Keratinocyte (primary cell): ENCODE results near the gene ZNF462. TPM values are rescaled to one million over a fixed set of nuclear protein-coding genes. Genes with fewer than 3 reads are reported as not detected.

Source experiments
- DNase-seq: peaks from one replicate; pipeline ENCODE4 v3.0.0-alpha.2; 2011; ENCODE audit warnings: low read depth, missing footprints, low spot score
- FAIRE-seq: peaks from 2 replicates; lab custom pipeline; 2011; peaks lifted over from hg19 to GRCh38; lab: Jason Lieb, UNC
- H2AFZ ChIP-seq: 2 replicates; pipeline ENCODE4 v1.6.0; 2012; ENCODE audit warnings: low read length, control low read depth, inconsistent platforms; ENCODE audit not compliant: control insufficient read depth
- H3K27ac ChIP-seq: 2 replicates; pipeline ENCODE4 v1.5.1; 2011; ENCODE audit warnings: low read length; ENCODE audit not compliant: control insufficient read depth, insufficient read depth
- H3K27me3 ChIP-seq: 3 replicates; pipeline ENCODE4 v1.6.0; 2011; ENCODE audit warnings: low read length; ENCODE audit not compliant: control insufficient read depth, insufficient read depth; ENCODE audit errors: extremely low read depth
- H3K36me3 ChIP-seq, 2 experiments: 2 replicates in 1 of 2; 3 replicates in 1 of 2; pipeline ENCODE4 v1.5.1; 2011; ENCODE audit warnings: low read length in 2 of 2, mild to moderate bottlenecking in 1 of 2; ENCODE audit not compliant: control insufficient read depth in 2 of 2, insufficient read depth in 2 of 2; ENCODE audit errors: extremely low read depth in 1 of 2
- H3K4me1 ChIP-seq: 3 replicates; pipeline ENCODE4 v1.5.1; 2011; ENCODE audit warnings: low read length; ENCODE audit not compliant: control insufficient read depth, insufficient read depth; ENCODE audit errors: extremely low read depth
- H3K4me2 ChIP-seq: 3 replicates; pipeline ENCODE4 v1.6.0; 2011; ENCODE audit warnings: low read depth, low read length; ENCODE audit not compliant: control insufficient read depth, insufficient read depth; ENCODE audit errors: extremely low read depth
- H3K4me3 ChIP-seq, 3 experiments: fragments of 200-600 bp in 1 of 3; sonication (generic) in 1 of 3; 2 replicates in 2 of 3; 3 replicates in 1 of 3; pipeline ENCODE4 v1.5.1; 2011 to 2016; ENCODE audit warnings: low read length in 3 of 3, mild to moderate bottlenecking in 3 of 3, control low read depth in 2 of 3, inconsistent platforms in 1 of 3, low read depth in 1 of 3, mixed read lengths in 1 of 3, mixed run types in 1 of 3, moderate library complexity in 1 of 3; ENCODE audit not compliant: control insufficient read depth in 2 of 3, insufficient read depth in 2 of 3; ENCODE audit errors: extremely low read depth in 1 of 3
- H3K79me2 ChIP-seq: 2 replicates; pipeline ENCODE4 v1.6.0; 2012; ENCODE audit warnings: low read length; ENCODE audit not compliant: control insufficient read depth, insufficient read depth
- H3K9ac ChIP-seq: 3 replicates; pipeline ENCODE4 v1.6.0; 2011; ENCODE audit warnings: low read length; ENCODE audit not compliant: control insufficient read depth, insufficient read depth; ENCODE audit errors: extremely low read depth
- H3K9me1 ChIP-seq: 3 replicates; pipeline ENCODE4 v1.6.0; 2011; ENCODE audit warnings: low read length; ENCODE audit not compliant: control insufficient read depth, insufficient read depth; ENCODE audit errors: extremely low read depth
- H3K9me3 ChIP-seq: 2 replicates; pipeline ENCODE4 v1.5.1; 2012; ENCODE audit warnings: low read depth, low read length; ENCODE audit not compliant: control insufficient read depth
- H4K20me1 ChIP-seq: 3 replicates; pipeline ENCODE4 v1.6.0; 2011; ENCODE audit warnings: low read length; ENCODE audit not compliant: control insufficient read depth, insufficient read depth; ENCODE audit errors: extremely low read depth
- CTCF ChIP-seq, 3 experiments: IDR thresholded peaks in 1 of 3; conservative IDR thresholded peaks in 1 of 3; optimal IDR thresholded peaks in 1 of 3; 2 replicates in 2 of 3; 3 replicates in 1 of 3; pipeline versions ENCODE3 to v1.5.1; 2011; ENCODE audit warnings: low read length in 3 of 3, mild to moderate bottlenecking in 3 of 3, moderate library complexity in 2 of 3, control low read depth in 1 of 3, inconsistent platforms in 1 of 3; ENCODE audit not compliant: insufficient read depth in 2 of 3; ENCODE audit errors: extremely low read depth in 1 of 3
- EZH2 ChIP-seq: IDR thresholded peaks from one replicate; pipeline ENCODE4 v1.6.1; 2012; ENCODE audit warnings: inconsistent platforms, mild to moderate bottlenecking, low read length, moderate library complexity
- dilution Hi-C: fragments of 300-500 bp; cut with MboI; formaldehyde crosslinking; loops from one replicate; pipeline ENCODE4 v1.7.0; 2020; ENCODE audit warnings: low sequenced_read_pairs; ENCODE audit not compliant: extremely low pct_ligation_motif_present
- polyA plus RNA-seq, 5 experiments: library from polyadenylated mRNA; depleted of rRNA in 3 of 5; stranded (reverse) in 3 of 5; stranded (forward) in 1 of 5; unstranded in 1 of 5; fragments of >200 nt; gene quantifications; 1 replicate in 1 of 5; 2 replicates in 3 of 5; 3 replicates in 1 of 5; pipeline versions ENCODE4 v1.2.1 to v1.2.3, GENCODE V29; 2011 to 2012; ENCODE audit warnings: missing spikeins in 2 of 5, low read depth in 1 of 5, low replicate concordance in 1 of 5

Gene ZNF462
- polyA plus RNA-seq, 1 donor (not counting 4 experiments of a cell fraction or from before 2014, with no cell fraction given), result 7.8 TPM

- Histone ChIP-seq H3K79me2 (no peaks in the 10 kb centered on the region), H3K27ac (no peak overlapping the region), H3K4me1 (no peaks in the 10 kb centered on the region), H4K20me1 (no peaks in the 10 kb centered on the region), H3K9ac (no peak overlapping the region), H3K36me3 (peaks cover 6 to 8% of the 10 kb centered on the region in 2 experiments), H3K4me2 (no peak overlapping the region), H3K27me3 (no peaks in the 10 kb centered on the region), H2AFZ (no peak overlapping the region), H3K9me3 (no peaks in the 10 kb centered on the region), H3K4me3 (no peak overlapping the region), H3K9me1 (no peaks in the 10 kb centered on the region)
- FAIRE-seq, result no peak
- dilution Hi-C loops, result no loop called here
- TF ChIP-seq EZH2, result no peak
- TF ChIP-seq CTCF (optimal IDR thresholded peaks at IDR 0.05 in 1 of 3, IDR thresholded peaks at IDR 0.05 in 1 of 3, conservative IDR thresholded peaks at IDR 0.05 in 1 of 3; ENCODE audit: extremely low read depth in 1 of 3, insufficient read depth in 2 of 3, low read length in 3 of 3), result no peak
- no peak for DNase-seq
Observed at GRCh38 chr9:107008447-107008846, 145.5 kb downstream of the ZNF462 start.

- H3K9me3 ChIP-seq, result no peaks in the 10 kb centered on the region
- TF ChIP-seq CTCF (optimal IDR thresholded peaks at IDR 0.05 in 1 of 3, IDR thresholded peaks at IDR 0.05 in 1 of 3, conservative IDR thresholded peaks at IDR 0.05 in 1 of 3; ENCODE audit: extremely low read depth in 1 of 3, insufficient read depth in 2 of 3, low read length in 3 of 3) (no peak), EZH2 (no peak)
- H3K79me2 ChIP-seq, result no peaks in the 10 kb centered on the region
- H2AFZ ChIP-seq, result no peak overlapping the region
- H3K4me2 ChIP-seq, result no peak overlapping the region
- no peaks in the 10 kb centered on the region for H3K4me1 ChIP-seq
- H3K9ac ChIP-seq, result no peak overlapping the region
- H3K27ac ChIP-seq, result no peak overlapping the region
- H3K36me3 ChIP-seq, result no peaks in the 10 kb centered on the region
- no peak for DNase-seq
- dilution Hi-C loops, result no loop called here
- FAIRE-seq, result no peak
- H3K9me1 ChIP-seq, result no peaks in the 10 kb centered on the region
- no peaks in the 10 kb centered on the region for H4K20me1 ChIP-seq
- H3K27me3 ChIP-seq, result no peaks in the 10 kb centered on the region
- no peak overlapping the region for H3K4me3 ChIP-seq
Observed at GRCh38 chr9:107016383-107016782, 153.4 kb downstream of the ZNF462 start.
